GM12892 (cell line): ENCODE results near the gene ETFA.

Experiments
- POLR2A ChIP-seq: IDR thresholded peaks from 2 replicates; pipeline ENCODE4 v1.6.1; 2011; ENCODE audit warnings: low read depth, low read length, control low read depth
- POLR2AphosphoS5 ChIP-seq: IDR thresholded peaks from 2 replicates; pipeline ENCODE4 v1.6.1; 2011; ENCODE audit warnings: low read depth, low read length, control low read depth
- TAF1 ChIP-seq: IDR thresholded peaks from 2 replicates; pipeline ENCODE4 v1.6.1; 2011; ENCODE audit warnings: low read depth, mild to moderate bottlenecking, control low read depth, low read length, borderline replicate concordance

DNA sequence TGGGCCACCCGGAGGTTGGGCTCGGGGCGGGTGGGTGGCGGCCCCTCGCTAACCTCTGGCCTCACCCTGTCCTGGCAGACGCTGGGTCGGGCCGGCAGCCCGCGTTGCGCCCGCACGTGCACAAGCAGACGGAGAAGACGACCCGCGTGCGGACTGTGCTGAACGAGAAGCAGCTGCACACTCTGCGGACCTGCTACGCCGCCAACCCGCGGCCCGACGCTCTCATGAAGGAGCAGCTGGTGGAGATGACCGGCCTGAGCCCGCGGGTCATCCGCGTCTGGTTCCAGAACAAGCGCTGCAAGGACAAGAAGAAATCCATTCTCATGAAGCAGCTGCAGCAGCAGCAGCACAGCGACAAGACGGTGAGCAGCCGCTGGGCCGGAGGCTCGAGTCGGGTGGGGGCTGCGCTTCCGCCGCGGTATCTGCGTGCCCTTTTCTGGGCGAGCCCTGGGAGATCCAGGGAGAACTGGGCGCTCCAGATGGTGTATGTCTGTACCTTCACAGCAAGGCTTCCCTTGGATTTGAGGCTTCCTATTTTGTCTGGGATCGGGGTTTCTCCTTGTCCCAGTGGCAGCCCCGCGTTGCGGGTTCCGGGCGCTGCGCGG is 29.0 kb upstream of the ETFA start:
- TF ChIP-seq POLR2A (no peak), POLR2AphosphoS5 (no peak), TAF1 (no peak)
